NCI-H774 (cell line): ENCODE data around the gene UBE2J1.

ENCODE experiments used
- DNase-seq: peaks from one replicate; lab custom pipeline; 2025; lab: John Stamatoyannopoulos, UW

Gene UBE2J1

DNA sequence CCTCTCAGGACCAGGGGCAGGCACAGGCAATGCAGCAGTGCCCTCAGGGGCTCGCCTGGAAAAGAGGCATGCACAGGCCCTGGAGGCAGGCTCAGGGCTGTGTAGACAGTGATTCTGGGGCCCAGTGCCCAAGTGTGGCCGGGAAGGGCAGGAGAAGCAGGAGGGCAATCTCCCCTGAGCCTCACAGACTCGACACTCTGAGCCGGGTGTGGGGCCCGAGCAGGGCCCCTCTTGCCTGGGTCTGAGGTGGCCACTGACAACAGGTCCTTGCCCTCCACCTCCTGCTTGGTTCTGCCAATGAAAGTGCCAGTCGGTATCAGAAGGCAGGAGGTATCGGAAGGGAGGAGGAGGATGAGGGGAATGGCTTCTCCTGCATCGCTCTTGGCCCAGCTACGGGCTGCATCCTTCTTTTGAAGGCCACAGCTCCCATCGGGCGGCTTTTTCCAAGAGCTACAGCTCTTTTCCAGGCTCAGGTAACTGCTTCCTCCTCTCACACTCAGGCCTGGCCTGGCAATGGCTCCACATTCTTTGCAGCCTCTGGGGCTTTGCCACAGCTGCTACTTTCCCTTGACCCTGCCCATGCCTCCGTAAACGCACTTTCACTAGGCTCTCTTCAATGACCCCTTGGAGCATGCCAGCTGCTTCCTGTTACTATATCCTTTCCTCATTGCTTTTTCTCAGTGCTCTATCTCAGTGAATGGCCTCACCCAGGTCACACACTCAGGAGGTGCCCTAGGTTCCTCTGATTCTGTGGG, 61.9 kb downstream of the UBE2J1 start:
- DNase-seq: no peak

DNA sequence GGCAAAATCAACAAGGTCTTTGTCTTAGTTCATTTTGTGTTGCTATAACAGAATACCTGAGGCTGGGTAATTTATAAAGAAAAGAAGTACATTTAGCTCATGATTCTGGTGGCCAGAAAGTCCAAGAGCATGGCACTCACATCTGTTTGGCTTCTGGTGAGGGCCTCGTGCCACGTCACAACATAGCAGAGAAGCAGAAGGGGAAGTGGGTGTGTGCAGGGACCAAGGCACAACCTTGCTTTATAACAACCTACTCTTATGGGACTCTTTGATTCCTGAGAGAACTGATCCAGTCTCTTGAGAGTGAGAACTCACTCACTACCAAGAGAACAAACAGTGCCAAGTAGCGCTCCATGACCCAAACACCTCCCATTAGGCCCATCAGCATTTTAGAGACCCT, 62.8 kb downstream of the UBE2J1 start:
- DNase-seq: no peak

DNA sequence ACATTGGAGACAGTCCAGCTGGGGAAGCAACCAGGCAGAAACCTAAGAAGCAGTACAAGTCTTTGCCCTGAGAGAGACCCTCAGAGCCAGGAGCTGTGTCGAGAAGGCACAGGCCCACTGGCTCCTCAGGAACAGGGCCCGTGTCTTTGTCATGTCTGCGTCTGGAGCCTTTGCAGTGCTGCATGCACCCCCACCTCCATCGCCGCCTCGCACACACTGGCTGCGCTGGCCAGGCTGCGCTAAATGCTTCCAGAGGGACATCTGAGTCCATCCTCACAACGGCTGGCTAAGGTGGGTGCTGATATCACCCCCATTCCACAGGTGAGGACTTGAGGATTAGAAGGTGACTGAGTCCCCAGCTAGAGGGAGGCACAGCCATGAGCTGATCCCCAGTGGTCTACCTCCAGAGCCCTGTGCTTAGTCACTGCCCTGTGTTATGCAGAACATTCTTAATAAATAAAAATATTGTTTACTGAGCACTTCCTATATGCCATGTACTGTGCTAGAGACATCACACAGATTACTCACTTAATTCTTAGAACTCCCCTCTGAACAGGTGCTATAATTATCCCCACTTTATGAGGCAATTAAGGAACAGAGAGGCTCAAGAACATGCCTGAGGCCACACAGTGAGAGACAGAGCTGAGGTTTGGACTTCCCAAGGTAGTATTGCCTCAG, 65.0 kb downstream of the UBE2J1 start:
- no peak for DNase-seq

DNA sequence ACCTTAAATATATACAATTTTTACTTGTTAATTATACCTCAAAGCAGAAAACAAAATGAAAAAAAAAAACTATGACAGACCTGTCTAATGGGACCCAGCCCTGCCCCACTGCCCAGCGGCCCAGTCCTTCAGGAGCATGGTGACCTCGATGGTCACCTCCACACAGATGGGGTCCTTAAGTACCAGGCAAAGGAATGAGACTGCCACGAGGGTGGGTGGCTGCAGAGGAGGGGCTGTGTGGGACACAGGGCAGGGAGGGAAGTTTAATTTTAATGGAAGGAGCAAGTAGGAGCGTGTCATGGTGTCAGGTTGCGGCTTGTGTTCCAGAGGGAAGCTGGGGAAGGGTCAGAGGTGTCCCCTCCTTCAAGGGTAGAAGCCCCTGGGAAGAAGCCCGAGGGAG, 66.0 kb downstream of the UBE2J1 start:
- DNase-seq: no peak

DNA sequence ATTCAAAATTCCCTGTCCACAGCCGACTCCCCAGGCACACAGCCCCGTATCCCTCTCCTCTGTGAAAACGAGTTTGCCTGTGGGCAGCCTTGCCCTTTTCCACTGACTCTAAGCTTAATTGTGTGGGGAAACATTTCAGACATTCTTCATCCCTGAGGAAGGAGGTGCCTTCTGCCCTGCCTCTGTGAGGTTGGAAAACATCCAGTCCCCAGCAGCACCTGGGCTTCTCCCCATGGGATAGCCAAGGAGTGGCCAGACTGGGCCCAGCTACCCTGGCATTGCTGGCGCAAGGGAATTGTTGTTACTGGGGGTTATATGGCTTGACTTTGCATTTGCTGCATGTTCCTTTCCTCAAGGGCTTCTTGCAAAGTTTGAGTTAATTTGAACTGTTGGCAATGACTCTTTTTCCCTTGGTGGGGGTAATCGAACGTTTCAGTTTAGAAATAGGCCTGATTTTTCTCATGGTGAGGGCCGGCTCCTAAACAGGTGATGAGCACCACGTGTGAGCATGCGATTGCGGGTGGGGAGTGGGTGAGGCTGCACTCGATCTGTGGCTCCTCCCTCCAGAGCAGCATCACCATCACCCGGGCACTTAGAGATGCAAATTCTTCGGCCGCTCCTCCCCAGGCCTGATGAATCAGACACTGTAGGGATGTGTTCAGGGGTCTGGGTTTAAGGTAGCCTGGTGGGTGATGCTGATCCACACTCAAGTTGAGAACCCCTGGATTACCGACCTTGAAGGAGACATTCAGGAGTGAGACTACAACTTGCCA, 67.4 kb downstream of the UBE2J1 start:
- no peak for DNase-seq

DNA sequence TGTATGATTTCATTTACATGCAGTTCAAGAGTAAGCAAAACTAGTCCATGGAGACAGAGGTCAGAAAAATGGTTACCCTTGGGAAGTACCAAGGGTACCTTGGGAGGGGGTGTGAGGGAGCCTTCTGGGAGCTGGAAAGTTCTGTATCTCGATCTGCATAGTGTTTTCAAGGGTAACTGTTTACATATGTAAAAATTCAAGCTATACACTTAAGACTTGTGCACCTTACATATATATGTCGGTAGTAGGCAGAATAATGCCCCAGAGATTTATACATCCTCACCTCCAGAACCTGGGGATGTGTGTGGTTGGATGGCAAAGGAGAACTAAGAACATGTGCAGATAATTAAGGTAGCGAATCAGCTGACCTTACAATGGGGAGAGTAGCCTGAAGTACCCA, 68.4 kb downstream of the UBE2J1 start:
- DNase-seq: no peak

DNA sequence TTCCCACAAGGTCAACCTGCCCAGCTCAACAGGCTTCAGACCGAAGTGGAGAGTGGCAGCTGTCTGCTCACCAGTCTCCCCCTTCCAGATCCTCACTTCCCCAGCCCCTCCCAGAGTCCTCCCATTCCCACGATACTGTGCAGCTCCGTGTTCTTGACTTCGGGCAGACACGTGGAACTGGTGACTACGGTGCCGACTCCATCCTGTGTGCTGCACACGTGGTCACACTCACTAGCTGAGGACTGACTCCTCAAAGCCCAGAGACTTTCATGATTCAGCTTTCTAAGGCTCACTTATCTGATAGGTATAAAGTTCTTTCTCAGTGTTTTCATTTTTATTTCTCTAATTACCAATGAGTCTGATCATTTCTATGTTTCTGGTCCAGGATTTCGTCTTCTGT, 69.8 kb downstream of the UBE2J1 start:
- no peak for DNase-seq

DNA sequence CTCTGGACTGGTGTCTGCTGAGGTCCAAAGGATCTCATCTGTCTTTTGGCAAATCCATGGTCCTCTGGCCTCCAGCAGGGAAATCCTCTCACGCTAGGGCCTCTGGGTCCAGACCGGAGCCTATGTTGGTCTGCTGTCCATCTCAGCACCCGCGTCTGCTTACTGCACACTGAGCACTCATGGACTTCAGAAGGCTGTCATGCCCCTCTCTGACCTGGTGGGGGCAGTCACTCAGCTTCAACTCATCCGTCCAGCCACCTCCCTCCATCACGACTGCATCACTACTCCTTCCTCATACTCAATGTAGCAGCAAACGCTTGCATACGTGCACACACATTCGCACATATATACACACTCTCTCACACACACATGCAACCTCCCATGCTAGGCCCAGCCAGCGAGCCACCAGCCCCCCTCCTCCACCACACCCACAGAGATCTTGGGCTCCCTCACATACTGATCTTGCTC, 70.7 kb downstream of the UBE2J1 start:
- peak; percentile 29 for DNase-seq

DNA sequence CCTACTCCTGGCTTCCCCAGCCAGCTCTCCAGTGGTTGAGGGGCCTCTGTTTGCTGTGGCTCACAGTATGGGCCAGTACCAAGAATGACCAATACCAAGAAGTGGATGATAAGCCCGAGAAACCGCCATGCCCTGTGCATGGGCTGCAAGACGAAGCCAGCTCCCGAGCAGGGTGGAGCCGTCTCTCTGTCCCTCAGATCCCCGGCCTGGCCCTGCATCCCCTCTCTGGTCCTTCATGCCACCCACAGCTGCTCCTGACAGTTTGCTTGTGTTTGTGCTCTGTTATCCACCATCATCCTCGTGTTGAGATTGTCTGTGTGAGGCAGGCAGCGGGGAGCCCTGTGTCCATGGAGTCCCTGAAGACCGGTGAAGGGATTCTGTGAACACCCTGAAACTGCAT, 73.6 kb downstream of the UBE2J1 start:
- no peak for DNase-seq
